Sigmoid colon (tissue), 4 donors: Measurements from ENCODE around the gene SGPP1.

Experiments used
- EP300 ChIP-seq, 4 donors: sonication (generic); formaldehyde crosslinking; IDR thresholded peaks; one replicate each; pipeline ENCODE4 v1.6.1; 2017; ENCODE audit warnings: antibody characterized with exemption in 4 of 4
- POLR2A ChIP-seq, 2 donors: fragments of 450-650 bp; IDR thresholded peaks; one replicate each; pipeline ENCODE4 v1.6.1; 2016; ENCODE audit warnings: antibody characterized with exemption in 2 of 2, mild to moderate bottlenecking in 2 of 2, moderate library complexity in 2 of 2
- POLR2AphosphoS5 ChIP-seq, 4 donors: sonication (generic); formaldehyde crosslinking; IDR thresholded peaks; one replicate each; pipeline ENCODE4 v1.6.1; 2017; ENCODE audit warnings: antibody characterized with exemption in 4 of 4
- TF ChIP-seq, protein P1 (sequence below), 4 experiments: fragments of 450-650 bp in 3 of 4; fragments of 200-600 bp in 1 of 4; IDR thresholded peaks; one replicate each; pipeline ENCODE4 v1.5.1; 2016 to 2019; ENCODE audit warnings: antibody characterized with exemption in 4 of 4, mild to moderate bottlenecking in 3 of 4, moderate library complexity in 2 of 4

DNA sequence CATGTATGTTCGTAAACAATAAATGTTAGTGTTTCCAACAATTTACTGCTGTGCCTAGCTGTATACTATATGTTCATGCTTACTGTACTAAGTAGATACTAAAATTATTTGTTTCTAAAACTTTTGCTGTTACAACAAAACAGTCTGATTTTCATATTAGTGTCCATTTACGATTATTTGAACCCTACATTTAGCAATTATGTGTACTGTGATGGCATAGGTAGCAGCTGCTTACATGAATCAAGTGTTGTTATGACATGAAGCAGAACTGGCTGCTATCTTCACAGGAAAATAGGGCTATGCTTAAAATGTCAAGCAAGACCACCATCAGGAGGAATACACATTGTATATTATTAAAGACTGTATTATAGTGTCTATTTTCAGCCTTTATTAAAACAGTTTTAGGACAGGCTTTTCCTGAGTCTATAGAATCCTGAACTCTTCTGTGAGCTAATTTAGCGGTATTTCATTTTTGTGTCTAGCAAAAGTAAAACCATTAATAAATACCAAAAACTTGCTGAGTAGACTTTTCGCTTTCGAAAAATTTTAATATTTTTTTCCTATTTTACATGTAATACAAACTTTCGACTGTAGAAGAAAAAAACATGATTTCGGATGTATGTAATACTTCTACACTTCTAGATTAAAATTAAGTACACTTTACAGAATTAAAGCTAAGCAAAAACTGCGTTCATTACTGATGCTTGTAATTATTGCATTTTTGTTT is 85.0 kb downstream of the SGPP1 start:
- TF ChIP-seq POLR2A (IDR thresholded peaks at IDR 0.05) (no peak), POLR2AphosphoS5 (IDR thresholded peaks at IDR 0.05) (no peak), EP300 (IDR thresholded peaks at IDR 0.05) (no peak)
- TF ChIP-seq, protein P1, sequence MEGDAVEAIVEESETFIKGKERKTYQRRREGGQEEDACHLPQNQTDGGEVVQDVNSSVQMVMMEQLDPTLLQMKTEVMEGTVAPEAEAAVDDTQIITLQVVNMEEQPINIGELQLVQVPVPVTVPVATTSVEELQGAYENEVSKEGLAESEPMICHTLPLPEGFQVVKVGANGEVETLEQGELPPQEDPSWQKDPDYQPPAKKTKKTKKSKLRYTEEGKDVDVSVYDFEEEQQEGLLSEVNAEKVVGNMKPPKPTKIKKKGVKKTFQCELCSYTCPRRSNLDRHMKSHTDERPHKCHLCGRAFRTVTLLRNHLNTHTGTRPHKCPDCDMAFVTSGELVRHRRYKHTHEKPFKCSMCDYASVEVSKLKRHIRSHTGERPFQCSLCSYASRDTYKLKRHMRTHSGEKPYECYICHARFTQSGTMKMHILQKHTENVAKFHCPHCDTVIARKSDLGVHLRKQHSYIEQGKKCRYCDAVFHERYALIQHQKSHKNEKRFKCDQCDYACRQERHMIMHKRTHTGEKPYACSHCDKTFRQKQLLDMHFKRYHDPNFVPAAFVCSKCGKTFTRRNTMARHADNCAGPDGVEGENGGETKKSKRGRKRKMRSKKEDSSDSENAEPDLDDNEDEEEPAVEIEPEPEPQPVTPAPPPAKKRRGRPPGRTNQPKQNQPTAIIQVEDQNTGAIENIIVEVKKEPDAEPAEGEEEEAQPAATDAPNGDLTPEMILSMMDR (IDR thresholded peaks at IDR 0.05) = no peak
